Thoracic aorta (tissue), 2 donors: Measurements from ENCODE around the gene GPC6. TPM values are rescaled to one million over a fixed set of nuclear protein-coding genes. Genes with fewer than 3 reads are reported as not detected.

Experiments
- ATAC-seq: fragments of 150-250 bp; one replicate; pipeline ENCODE4 v1.8.0; 2017; ENCODE audit warnings: low read depth; ENCODE audit not compliant: insufficient number of reproducible peaks, low FRiP score
- DNase-seq: peaks from one replicate; pipeline ENCODE4 v3.0.0-alpha.2; 2020; ENCODE audit warnings: low spot score
- H3K27ac ChIP-seq, 2 donors: fragments of 200-600 bp; sonication (generic); 1 replicate in 1 of 2; 2 replicates in 1 of 2; pipeline ENCODE4 v1.5.1; 2016; ENCODE audit warnings: mild to moderate bottlenecking in 2 of 2, moderate library complexity in 2 of 2
- H3K27me3 ChIP-seq: fragments of 200-600 bp; sonication (generic); replicated peaks from 2 replicates; pipeline ENCODE4 v1.6.0; 2016; ENCODE audit warnings: mild to moderate bottlenecking; ENCODE audit not compliant: insufficient read depth
- H3K36me3 ChIP-seq: fragments of 200-600 bp; sonication (generic); one replicate; pipeline ENCODE4 v1.5.1; 2016
- H3K4me1 ChIP-seq, 2 donors: fragments of 200-600 bp; sonication (generic); 1 replicate in 1 of 2; 2 replicates in 1 of 2; pipeline versions ENCODE4 v1.5.1 to v1.6.0; 2016; ENCODE audit warnings: low read depth in 2 of 2, mild to moderate bottlenecking in 1 of 2; ENCODE audit not compliant: control insufficient read depth in 1 of 2
- H3K4me3 ChIP-seq: fragments of 200-600 bp; sonication (generic); 2 replicates; pipeline ENCODE4 v1.5.1; 2016; ENCODE audit warnings: mild to moderate bottlenecking
- H3K9me3 ChIP-seq: fragments of 200-600 bp; sonication (generic); 2 replicates; pipeline ENCODE4 v1.5.1; 2016
- total RNA-seq, 2 donors: library from RNA; depleted of rRNA; stranded (reverse); fragments of >200 nt; gene quantifications; one replicate each; pipeline versions ENCODE4 v1.1.0 to v1.2.3, GENCODE V29; 2016
- TF ChIP-seq, protein P1 (sequence below): fragments of 200-600 bp; sonication (generic); IDR thresholded peaks from one replicate; pipeline ENCODE4 v1.5.1; 2019; ENCODE audit warnings: antibody characterized with exemption

Gene GPC6
- total RNA-seq, 2 donors from 2014 or later, result 34.9 to 56.4 TPM

GRCh38 chr13:93673885-93674284 lies 447.3 kb downstream of the GPC6 start:
- TF ChIP-seq, protein P1, sequence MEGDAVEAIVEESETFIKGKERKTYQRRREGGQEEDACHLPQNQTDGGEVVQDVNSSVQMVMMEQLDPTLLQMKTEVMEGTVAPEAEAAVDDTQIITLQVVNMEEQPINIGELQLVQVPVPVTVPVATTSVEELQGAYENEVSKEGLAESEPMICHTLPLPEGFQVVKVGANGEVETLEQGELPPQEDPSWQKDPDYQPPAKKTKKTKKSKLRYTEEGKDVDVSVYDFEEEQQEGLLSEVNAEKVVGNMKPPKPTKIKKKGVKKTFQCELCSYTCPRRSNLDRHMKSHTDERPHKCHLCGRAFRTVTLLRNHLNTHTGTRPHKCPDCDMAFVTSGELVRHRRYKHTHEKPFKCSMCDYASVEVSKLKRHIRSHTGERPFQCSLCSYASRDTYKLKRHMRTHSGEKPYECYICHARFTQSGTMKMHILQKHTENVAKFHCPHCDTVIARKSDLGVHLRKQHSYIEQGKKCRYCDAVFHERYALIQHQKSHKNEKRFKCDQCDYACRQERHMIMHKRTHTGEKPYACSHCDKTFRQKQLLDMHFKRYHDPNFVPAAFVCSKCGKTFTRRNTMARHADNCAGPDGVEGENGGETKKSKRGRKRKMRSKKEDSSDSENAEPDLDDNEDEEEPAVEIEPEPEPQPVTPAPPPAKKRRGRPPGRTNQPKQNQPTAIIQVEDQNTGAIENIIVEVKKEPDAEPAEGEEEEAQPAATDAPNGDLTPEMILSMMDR, result no peak
- peaks cover 0 to 11% of the 10 kb centered on the region in 2 donors for H3K4me1 ChIP-seq
- no peak overlapping the region for H3K27ac ChIP-seq
- H3K4me3 ChIP-seq, result no peak overlapping the region
- H3K36me3 ChIP-seq, result no peaks in the 10 kb centered on the region
- no peaks in the 10 kb centered on the region for H3K27me3 ChIP-seq
- ATAC-seq (no peak), DNase-seq (no peak)
- no peaks in the 10 kb centered on the region for H3K9me3 ChIP-seq

- Histone ChIP-seq H3K27ac (no peak overlapping the region), H3K36me3 (no peaks in the 10 kb centered on the region), H3K9me3 (no peaks in the 10 kb centered on the region), H3K4me1 (peaks cover 0 to 11% of the 10 kb centered on the region in 2 donors), H3K4me3 (no peak overlapping the region), H3K27me3 (no peaks in the 10 kb centered on the region)
- ATAC-seq (no peak), DNase-seq (no peak)
- TF ChIP-seq, protein P1, result no peak
These were observed 447.7 kb downstream of the GPC6 start for GRCh38 chr13:93674337-93674755.

- Histone ChIP-seq H3K4me3 (no peak overlapping the region), H3K27ac (no peak overlapping the region), H3K9me3 (no peaks in the 10 kb centered on the region), H3K27me3 (no peaks in the 10 kb centered on the region), H3K4me1 (no peaks in the 10 kb centered on the region), H3K36me3 (no peaks in the 10 kb centered on the region)
- ATAC-seq (no peak), DNase-seq (no peak)
- TF ChIP-seq, protein P1, result no peak
These were observed 453.7 kb downstream of the GPC6 start for GRCh38 chr13:93680329-93680728.

DNA sequence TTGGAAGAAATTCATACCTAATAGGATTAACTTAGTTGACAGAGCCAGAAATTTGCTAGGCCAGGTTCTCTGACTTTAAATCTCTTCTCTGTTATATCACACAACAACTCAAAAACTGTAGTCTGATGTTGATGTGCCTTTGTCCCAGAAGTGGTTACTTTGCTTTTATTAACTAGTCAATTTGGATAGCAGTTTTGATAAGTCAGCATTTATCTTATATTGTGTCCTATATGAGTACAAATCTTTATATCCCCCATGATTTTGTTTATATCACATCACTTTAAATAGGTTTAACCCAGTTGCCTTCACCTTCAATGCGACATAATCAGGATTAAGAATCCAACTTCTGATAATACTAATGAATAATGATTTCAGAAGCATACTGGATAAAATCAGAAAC lies 459.3 kb downstream of the GPC6 start:
- Histone ChIP-seq H3K4me3 (no peak overlapping the region), H3K27ac (no peak overlapping the region), H3K9me3 (no peaks in the 10 kb centered on the region), H3K27me3 (no peaks in the 10 kb centered on the region), H3K36me3 (no peaks in the 10 kb centered on the region), H3K4me1 (no peaks in the 10 kb centered on the region)
- DNase-seq, result no peak
- TF ChIP-seq, protein P1, result no peak
- ATAC-seq, result no peak

DNA sequence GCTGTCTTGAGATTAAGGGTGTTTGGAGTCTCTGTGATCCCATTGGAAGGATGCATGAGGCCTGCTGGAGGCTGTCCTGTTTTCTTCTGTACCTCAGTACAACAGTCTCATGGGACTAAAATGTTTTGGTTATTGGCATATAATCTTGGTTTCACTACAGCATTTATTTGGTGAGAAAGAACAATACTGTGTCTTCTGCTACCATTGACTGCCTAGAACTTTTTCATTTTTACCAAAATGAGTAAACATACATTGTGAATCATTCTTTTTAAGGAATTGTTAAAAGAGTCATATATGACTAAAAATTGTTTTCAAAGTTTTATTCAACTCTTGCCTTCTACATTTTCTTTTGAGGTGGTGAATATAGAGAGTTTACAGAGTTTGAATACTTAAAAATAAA lies 459.8 kb downstream of the GPC6 start:
- Histone ChIP-seq H3K4me3 (no peak overlapping the region), H3K9me3 (no peaks in the 10 kb centered on the region)
- TF ChIP-seq, protein P1, result no peak

More for the DNA sequence above, 459.8 kb downstream of the GPC6 start:
- Histone ChIP-seq H3K27me3 (no peaks in the 10 kb centered on the region), H3K27ac (no peak overlapping the region), H3K36me3 (no peaks in the 10 kb centered on the region), H3K4me1 (no peaks in the 10 kb centered on the region)
- DNase-seq (no peak), ATAC-seq (no peak)
